GM21447 (cell line): ENCODE results near the gene ARAP2.
A peak's percentile ranks its signal among the peaks of the same experiment; 100 is the strongest.

Experiments used
- ATAC-seq: cut with Tn5 transposase; IDR thresholded peaks from one replicate; pipeline ENCODE4 v1.9.1; 2021; ENCODE audit not compliant: unreplicated experiment

The ARAP2 gene

GRCh38 chr4:36130641-36131040, 113.7 kb downstream of the ARAP2 start:
- no peak for ATAC-seq

- ATAC-seq: no peak
Observed at GRCh38 chr4:36128689-36129088, 115.6 kb downstream of the ARAP2 start.

- ATAC-seq: no peak
Observed at GRCh38 chr4:36123906-36124305, 120.4 kb downstream of the ARAP2 start.

- no peak for ATAC-seq
Observed at GRCh38 chr4:36115312-36115711, 129.0 kb downstream of the ARAP2 start.

GRCh38 chr4:36111172-36111571, 133.1 kb downstream of the ARAP2 start:
- no peak for ATAC-seq

- no peak for ATAC-seq
Observed at GRCh38 chr4:36099509-36099908, 144.8 kb downstream of the ARAP2 start.

- ATAC-seq: no peak
Observed at GRCh38 chr4:36094995-36095394, 149.3 kb downstream of the ARAP2 start.

GRCh38 chr4:36091997-36092396, 152.3 kb downstream of the ARAP2 start:
- no peak for ATAC-seq

- ATAC-seq: no peak
Observed at GRCh38 chr4:36088542-36088941, 155.8 kb downstream of the ARAP2 start.

- ATAC-seq: no peak
Observed at GRCh38 chr4:36086261-36086786, 158.0 kb downstream of the ARAP2 start.

- no peak for ATAC-seq
Observed at GRCh38 chr4:36082817-36083216, 161.5 kb downstream of the ARAP2 start.

GRCh38 chr4:36081185-36081584, 163.1 kb downstream of the ARAP2 start:
- peak; percentile 98 for ATAC-seq

GRCh38 chr4:36079666-36080065, 164.6 kb downstream of the ARAP2 start:
- no peak for ATAC-seq

GRCh38 chr4:36078319-36078718, 166.0 kb downstream of the ARAP2 start:
- ATAC-seq: no peak

- no peak for ATAC-seq
Observed at GRCh38 chr4:36072529-36072928, 171.8 kb downstream of the ARAP2 start.

- ATAC-seq: no peak
Observed at GRCh38 chr4:36067116-36067515, 177.2 kb downstream of the ARAP2 start.

- no peak for ATAC-seq
Observed at GRCh38 chr4:36065274-36065871, 178.9 kb downstream of the ARAP2 start.

GRCh38 chr4:36064117-36064516, 180.2 kb downstream of the ARAP2 start:
- ATAC-seq: no peak

GRCh38 chr4:36056136-36056535, 188.2 kb downstream of the ARAP2 start:
- ATAC-seq: no peak

GRCh38 chr4:36054694-36055422, 189.5 kb downstream of the ARAP2 start:
- ATAC-seq: no peak

- ATAC-seq: no peak
Observed at GRCh38 chr4:36053930-36054329, 190.4 kb downstream of the ARAP2 start.

GRCh38 chr4:36051634-36052033, 192.7 kb downstream of the ARAP2 start:
- ATAC-seq: no peak

- no peak for ATAC-seq
Observed at GRCh38 chr4:36046026-36046425, 198.3 kb downstream of the ARAP2 start.
